HG02981 (cell line): ENCODE measurements around the gene RBSN.
A peak's percentile ranks its signal among the peaks of the same experiment; 100 is the strongest.

Source experiments
- ATAC-seq: cut with Tn5 transposase; IDR thresholded peaks from one replicate; pipeline ENCODE4 v1.9.1; 2021; ENCODE audit warnings: mild to moderate bottlenecking, moderate library complexity; ENCODE audit not compliant: unreplicated experiment

RBSN gene

GRCh38 chr3:15063656-15064286 lies 35.2 kb downstream of the RBSN start:
- ATAC-seq: no peak

GRCh38 chr3:15063238-15063637 lies 35.7 kb downstream of the RBSN start:
- ATAC-seq: no peak

- no peak for ATAC-seq
Measured at GRCh38 chr3:15060029-15060428, 38.9 kb downstream of the RBSN start.

- ATAC-seq: no peak
Measured at GRCh38 chr3:15056676-15057404, 42.1 kb downstream of the RBSN start.

- peak; percentile 54 for ATAC-seq
Measured at GRCh38 chr3:15055019-15055557, 43.9 kb downstream of the RBSN start.

- ATAC-seq: no peak
Measured at GRCh38 chr3:15053541-15053940, 45.4 kb downstream of the RBSN start.

- ATAC-seq: no peak
Measured at GRCh38 chr3:15052335-15053242, 46.4 kb downstream of the RBSN start.

GRCh38 chr3:15051531-15051930 lies 47.4 kb downstream of the RBSN start:
- ATAC-seq: peak; percentile 51

- peak; percentile 72 for ATAC-seq
Measured at GRCh38 chr3:15050405-15051092, 48.4 kb downstream of the RBSN start.

GRCh38 chr3:15049584-15049983 lies 49.4 kb downstream of the RBSN start:
- no peak for ATAC-seq

- no peak for ATAC-seq
Measured at GRCh38 chr3:15045667-15046066, 53.3 kb downstream of the RBSN start.

- ATAC-seq: no peak
Measured at GRCh38 chr3:15044326-15044725, 54.6 kb downstream of the RBSN start.

- ATAC-seq: no peak
Measured at GRCh38 chr3:15043408-15044171, 55.4 kb downstream of the RBSN start.

- no peak for ATAC-seq
Measured at GRCh38 chr3:15042936-15043335, 56.0 kb downstream of the RBSN start.

- ATAC-seq: no peak
Measured at GRCh38 chr3:15041950-15042349, 57.0 kb downstream of the RBSN start.

GRCh38 chr3:15040844-15041243 lies 58.1 kb downstream of the RBSN start:
- no peak for ATAC-seq

GRCh38 chr3:15038306-15038705 lies 60.6 kb downstream of the RBSN start:
- no peak for ATAC-seq

GRCh38 chr3:15033103-15033502 lies 65.8 kb downstream of the RBSN start:
- no peak for ATAC-seq

GRCh38 chr3:15032650-15033049 lies 66.3 kb downstream of the RBSN start:
- ATAC-seq: no peak

- ATAC-seq: no peak
Measured at GRCh38 chr3:15029625-15030024, 69.3 kb downstream of the RBSN start.
